CD4-positive, alpha-beta T cell treated with Interleukin-12 subunit alpha and Interleukin-12 subunit beta, for 1 hour (primary cell): Measurements from ENCODE around the gene HEATR9.
"Not testable (repeated sequence)": the region's sequence is repeated elsewhere in the genome, so short reads cannot be mapped to it uniquely, and the experiment has no call there.

ENCODE experiments used
- DNase-seq: peaks from one replicate; pipeline ENCODE4 v3.0.0-alpha.2; 2020

HEATR9 gene

GRCh38 chr17:35868737-35869136, at the start of gene HEATR9:
HEATR9 (minus strand) TSS chr17:35868891; CDS start chr17:35868742, 149 bp downstream.
- no peak for DNase-seq

GRCh38 chr17:35917519-35918213, 49.0 kb upstream of the HEATR9 start:
- DNase-seq, result no peak

- no peak for DNase-seq
These were observed 46.7 kb upstream of the HEATR9 start for GRCh38 chr17:35915153-35915964.

- no peak for DNase-seq
These were observed 45.7 kb upstream of the HEATR9 start for GRCh38 chr17:35914354-35914753.

GRCh38 chr17:35913609-35914008, 44.9 kb upstream of the HEATR9 start:
- no peak for DNase-seq

GRCh38 chr17:35912942-35913341, 44.3 kb upstream of the HEATR9 start:
- no peak for DNase-seq

GRCh38 chr17:35912339-35912912, 43.7 kb upstream of the HEATR9 start:
- DNase-seq, result no peak

GRCh38 chr17:35909408-35909807, 40.7 kb upstream of the HEATR9 start:
- no peak for DNase-seq

GRCh38 chr17:35907691-35908090, 39.0 kb upstream of the HEATR9 start:
- DNase-seq, result no peak

GRCh38 chr17:35906926-35907637, 38.4 kb upstream of the HEATR9 start:
- peak; percentile 11 for DNase-seq

GRCh38 chr17:35906191-35906925, 37.7 kb upstream of the HEATR9 start:
- no peak for DNase-seq

GRCh38 chr17:35903451-35903850, 34.8 kb upstream of the HEATR9 start:
- no peak for DNase-seq

GRCh38 chr17:35901631-35902175, 33.0 kb upstream of the HEATR9 start:
- no peak for DNase-seq

- peak; percentile 49 for DNase-seq
These were observed 32.2 kb upstream of the HEATR9 start for GRCh38 chr17:35900708-35901480.

GRCh38 chr17:35900280-35900679, 31.6 kb upstream of the HEATR9 start:
- DNase-seq, result no peak

GRCh38 chr17:35898283-35899070, 29.8 kb upstream of the HEATR9 start:
- DNase-seq, result no peak

GRCh38 chr17:35897772-35898171, 29.1 kb upstream of the HEATR9 start:
- DNase-seq, result not testable (repeated sequence)

- peak; percentile 61 for DNase-seq
These were observed 27.2 kb upstream of the HEATR9 start for GRCh38 chr17:35895636-35896587.

GRCh38 chr17:35894206-35894605, 25.5 kb upstream of the HEATR9 start:
- no peak for DNase-seq
